Liver (tissue), 9 donors: ENCODE data around the gene PROZ. TPM values are rescaled to one million over a fixed set of nuclear protein-coding genes. Genes with fewer than 3 reads are reported as not detected.

Source experiments
- DNase-seq: peaks from one replicate; pipeline ENCODE4 v3.0.0-alpha.2; 2017; ENCODE audit warnings: low spot score
- H3K27ac ChIP-seq, 2 donors: one replicate each; pipeline ENCODE4 v1.7.0; 2013; ENCODE audit warnings: inconsistent platforms in 2 of 2, low read length in 2 of 2, control low read depth in 1 of 2, low read depth in 1 of 2, mild to moderate bottlenecking in 1 of 2
- H3K27me3 ChIP-seq, 4 donors: one replicate each; pipeline versions ENCODE4 v1.6.1 to v1.7.0; 2013; ENCODE audit warnings: low read length in 3 of 4, inconsistent platforms in 1 of 4, mild to moderate bottlenecking in 1 of 4, moderate library complexity in 1 of 4; ENCODE audit not compliant: control insufficient read depth in 4 of 4, insufficient read depth in 4 of 4
- H3K36me3 ChIP-seq, 4 donors: one replicate each; pipeline versions ENCODE4 v1.6.1 to v1.7.0; 2013; ENCODE audit warnings: low read length in 3 of 4, mild to moderate bottlenecking in 3 of 4, low read depth in 1 of 4, moderate library complexity in 1 of 4; ENCODE audit not compliant: control insufficient read depth in 4 of 4, insufficient read depth in 3 of 4
- H3K4me1 ChIP-seq, 4 donors: one replicate each; pipeline versions ENCODE4 v1.6.1 to v1.7.0; 2013; ENCODE audit warnings: low read length in 3 of 4, mild to moderate bottlenecking in 3 of 4, moderate library complexity in 1 of 4; ENCODE audit not compliant: control insufficient read depth in 4 of 4, insufficient read depth in 4 of 4
- H3K4me3 ChIP-seq, 3 donors: one replicate each; pipeline versions ENCODE4 v1.6.1 to v1.7.0; 2013; ENCODE audit warnings: low read length in 3 of 3, control low read depth in 1 of 3, low read depth in 1 of 3, mild to moderate bottlenecking in 1 of 3
- H3K9ac ChIP-seq, 2 donors: one replicate each; pipeline ENCODE4 v1.7.0; 2013; ENCODE audit warnings: low read length in 2 of 2, mild to moderate bottlenecking in 2 of 2, moderate library complexity in 2 of 2, control low read depth in 1 of 2, low read depth in 1 of 2
- H3K9me3 ChIP-seq, 4 donors: one replicate each; pipeline versions ENCODE4 v1.6.1 to v1.7.0; 2013; ENCODE audit warnings: low read length in 3 of 4; ENCODE audit not compliant: control insufficient read depth in 4 of 4
- CTCF ChIP-seq: fragments of 150-350 bp; IDR thresholded peaks from 2 replicates; pipeline ENCODE4 v1.5.1; 2017; ENCODE audit warnings: improper control_type of control experiment, low read depth, low read length; ENCODE audit not compliant: missing input control
- FOXA1 ChIP-seq: IDR thresholded peaks from 2 replicates; pipeline ENCODE4 v1.6.1; 2016; ENCODE audit warnings: antibody characterized with exemption
- FOXA2 ChIP-seq: IDR thresholded peaks from 2 replicates; pipeline ENCODE4 v1.6.1; 2016; ENCODE audit warnings: antibody characterized with exemption
- GABPA ChIP-seq, 2 donors: IDR thresholded peaks in 1 of 2; conservative IDR thresholded peaks in 1 of 2; 2 replicates each; pipeline ENCODE4 v1.6.1; 2016; ENCODE audit warnings: antibody characterized with exemption in 2 of 2, mild to moderate bottlenecking in 1 of 2, moderate library complexity in 1 of 2
- HNF4A ChIP-seq, 2 donors: conservative IDR thresholded peaks; 2 replicates each; pipeline ENCODE4 v1.6.1; 2016; ENCODE audit warnings: antibody characterized with exemption in 2 of 2, mild to moderate bottlenecking in 2 of 2
- HNF4G ChIP-seq: IDR thresholded peaks from 2 replicates; pipeline ENCODE4 v1.6.1; 2016; ENCODE audit warnings: antibody characterized with exemption
- JUND ChIP-seq, 2 donors: IDR thresholded peaks; 2 replicates each; pipeline ENCODE4 v1.6.1; 2016; ENCODE audit warnings: antibody characterized with exemption in 2 of 2
- MAX ChIP-seq: IDR thresholded peaks from 2 replicates; pipeline ENCODE4 v1.6.1; 2016; ENCODE audit warnings: antibody characterized with exemption
- NR2F2 ChIP-seq: IDR thresholded peaks from 2 replicates; pipeline ENCODE4 v1.6.1; 2016; ENCODE audit warnings: antibody characterized with exemption
- RAD21 ChIP-seq, 2 donors: IDR thresholded peaks; 2 replicates each; pipeline ENCODE4 v1.6.1; 2016; ENCODE audit warnings: antibody characterized with exemption in 2 of 2, mild to moderate bottlenecking in 2 of 2
- REST ChIP-seq: IDR thresholded peaks from 2 replicates; pipeline ENCODE4 v1.6.1; 2016; ENCODE audit warnings: antibody characterized with exemption, mild to moderate bottlenecking
- RXRA ChIP-seq, 2 donors: IDR thresholded peaks; 2 replicates each; pipeline ENCODE4 v1.6.1; 2017 to 2018; ENCODE audit warnings: antibody characterized with exemption in 2 of 2, mild to moderate bottlenecking in 1 of 2
- TAF1 ChIP-seq: conservative IDR thresholded peaks from 2 replicates; pipeline ENCODE4 v1.6.1; 2016; ENCODE audit warnings: antibody characterized with exemption, mild to moderate bottlenecking
- ZBTB33 ChIP-seq: IDR thresholded peaks from 2 replicates; pipeline ENCODE4 v1.6.1; 2016; ENCODE audit warnings: antibody characterized with exemption
- WGBS: extraction: QIAGEN DNeasy Blood & Tissue Kit; methylation state at CpG from one replicate; pipeline ENCODE4 v1.1.7; 2013; 5-methylcytosine and 5-hydroxymethylcytosine counted together
- polyA plus RNA-seq, 2 donors: library from polyadenylated mRNA; stranded (reverse) in 1 of 2; unstranded in 1 of 2; fragments of 200-250 nt in 1 of 2; fragments of >200 nt in 1 of 2; fragmentation: Nextera tagmentation in 1 of 2; extraction: Ambion mirVana in 1 of 2; gene quantifications; one replicate each; pipeline versions ENCODE4 v1.2.1 to v1.2.3, GENCODE V29; 2013 to 2015
- total RNA-seq, 2 donors: library from RNA; depleted of rRNA; stranded (reverse); fragments of >200 nt; gene quantifications; one replicate each; pipeline ENCODE4 v1.2.3, GENCODE V29; 2014
- donor health status: healthy.
- donor health status: healthy.
- donor health status: healthy.
- donor health status: healthy.
- donor health status: healthy.

Gene PROZ
- total and polyA plus RNA-seq, 4 donors = 10.6 to 40.7 (median 30.3) TPM

- TF ChIP-seq RXRA (IDR thresholded peaks at IDR 0.05) = no peak
- TF ChIP-seq HNF4A (conservative IDR thresholded peaks at IDR 0.05) = no peak
- no peak for TF ChIP-seq JUND (IDR thresholded peaks at IDR 0.05)
These were observed 42.1 kb upstream of the PROZ start (continued) for GRCh38 chr13:113116206-113116800.

- WGBS = 94% methylated on average over 10 of the region's 10 CpGs
- Histone ChIP-seq H3K4me1 (peaks cover under 1 to 15% (median 5%) of the 10 kb centered on the region in 4 donors), H3K36me3 (peaks cover 0 to 6% (median 5%) of the 10 kb centered on the region in 4 donors), H3K9ac (no peak overlapping the region), H3K4me3 (no peak overlapping the region), H3K27me3 (no peaks in the 10 kb centered on the region), H3K27ac (no peak overlapping the region), H3K9me3 (no peaks in the 10 kb centered on the region)
- no peak for DNase-seq
- no peak for TF ChIP-seq TAF1
- no peak for TF ChIP-seq CTCF
- no peak for TF ChIP-seq JUND (IDR thresholded peaks at IDR 0.05)
- no peak for TF ChIP-seq GABPA (IDR thresholded peaks at IDR 0.05 in 1 of 2, conservative IDR thresholded peaks at IDR 0.05 in 1 of 2)
- TF ChIP-seq FOXA2 = no peak
- no peak for TF ChIP-seq HNF4A (conservative IDR thresholded peaks at IDR 0.05)
- no peak for TF ChIP-seq HNF4G
- no peak for TF ChIP-seq MAX
- TF ChIP-seq FOXA1 = no peak
- TF ChIP-seq NR2F2 = no peak
- no peak for TF ChIP-seq RAD21 (IDR thresholded peaks at IDR 0.05)
- no peak for TF ChIP-seq REST
These were observed 41.6 kb upstream of the PROZ start for GRCh38 chr13:113116871-113117271.

- H3K9me3 ChIP-seq = no peaks in the 10 kb centered on the region
- peaks cover 3 to 20% (median 9%) of the 10 kb centered on the region in 4 donors for H3K4me1 ChIP-seq
- H3K27ac ChIP-seq = no peak overlapping the region
- no peak overlapping the region for H3K9ac ChIP-seq
- WGBS = 94% methylated on average over 26 of the region's 26 CpGs
- no peak for DNase-seq
- no peak overlapping the region for H3K4me3 ChIP-seq
- no peaks in the 10 kb centered on the region for H3K27me3 ChIP-seq
- H3K36me3 ChIP-seq = peaks cover 0 to 6% (median 5%) of the 10 kb centered on the region in 4 donors
- TF ChIP-seq FOXA2 (no peak), ZBTB33 (no peak), NR2F2 (no peak), JUND (IDR thresholded peaks at IDR 0.05) (no peak)
These were observed 41.0 kb upstream of the PROZ start for GRCh38 chr13:113117335-113117872.
